ENCODE data around the gene COL19A1.

GRCh38 chr6:70037445-70037844 is 171.1 kb downstream of the COL19A1 start:
- no peak for TF ChIP-seq CTCF (conservative IDR thresholded peaks at IDR 0.05; ENCODE audit: low read length)
- TF ChIP-seq EZH2phosphoT487 (IDR thresholded peaks at IDR 0.05; ENCODE audit: borderline replicate concordance): no peak

Measured in Loucy (cell line).